GM20000 (cell line): ENCODE results near the gene KIF2A.

Experiments used
- DNase-seq: peaks from one replicate; pipeline ENCODE4 v3.0.0; 2012; ENCODE audit warnings: low spot score
- CTCF ChIP-seq: IDR thresholded peaks from 2 replicates; pipeline ENCODE4 v1.5.1; 2012; ENCODE audit warnings: mild to moderate bottlenecking, control low read depth; ENCODE audit errors: extremely low read depth, missing control alignments

The KIF2A gene

GRCh38 chr5:62375627-62376026, 69.6 kb downstream of the KIF2A start:
- TF ChIP-seq CTCF, result no peak

GRCh38 chr5:62376064-62376463, 70.1 kb downstream of the KIF2A start:
- DNase-seq, result no peak
- TF ChIP-seq CTCF, result no peak

More at GRCh38 chr5:62375627-62376026, 69.6 kb downstream of the KIF2A start:
- DNase-seq, result no peak

GRCh38 chr5:62385131-62385530, 79.1 kb downstream of the KIF2A start:
- no peak for DNase-seq
- no peak for TF ChIP-seq CTCF

- no peak for TF ChIP-seq CTCF
Observed at GRCh38 chr5:62385816-62386400, 79.9 kb downstream of the KIF2A start.

GRCh38 chr5:62386824-62387223, 80.8 kb downstream of the KIF2A start:
- TF ChIP-seq CTCF, result no peak
- DNase-seq, result no peak

More at GRCh38 chr5:62385816-62386400, 79.9 kb downstream of the KIF2A start:
- no peak for DNase-seq

GRCh38 chr5:62395210-62395950, 89.4 kb downstream of the KIF2A start:
- TF ChIP-seq CTCF, result no peak
- DNase-seq, result no peak

- peak; percentile 95 for DNase-seq
- no peak for TF ChIP-seq CTCF
Observed at GRCh38 chr5:62403411-62404250, 97.6 kb downstream of the KIF2A start, which contains the start of gene DIMT1. Gene DIMT1, minus strand, starts transcription at chr5:62403905. Its CDS starts 133 bp downstream, at chr5:62403772.
